ENCODE measurements around the gene NRXN3.

The NRXN3 gene

DNA sequence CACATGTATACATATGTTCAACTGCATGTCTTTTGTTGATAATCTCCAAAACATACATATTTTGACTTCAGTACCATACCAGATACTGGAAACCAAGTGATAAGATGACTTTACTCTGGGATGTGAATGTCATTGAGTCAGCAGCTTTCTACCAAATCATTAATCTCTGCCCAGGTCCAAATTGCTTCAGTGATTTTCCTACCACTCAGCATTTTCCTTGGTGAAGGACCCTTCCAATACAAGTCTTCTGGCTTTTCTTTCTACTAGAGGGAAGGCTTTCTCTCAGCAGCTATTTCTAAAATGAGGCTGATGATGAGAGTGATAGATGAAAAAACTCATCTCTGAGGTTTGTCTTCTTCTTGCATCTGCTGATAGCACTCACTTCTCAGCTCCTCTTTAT is 1008.5 kb downstream of the NRXN3 start:
- TF ChIP-seq GATA2 (IDR thresholded peaks at IDR 0.05; ENCODE audit: low read depth, low read length) = no peak
- no peak for TF ChIP-seq GATA3 (IDR thresholded peaks at IDR 0.05; ENCODE audit: low read depth, low read length)

DNA sequence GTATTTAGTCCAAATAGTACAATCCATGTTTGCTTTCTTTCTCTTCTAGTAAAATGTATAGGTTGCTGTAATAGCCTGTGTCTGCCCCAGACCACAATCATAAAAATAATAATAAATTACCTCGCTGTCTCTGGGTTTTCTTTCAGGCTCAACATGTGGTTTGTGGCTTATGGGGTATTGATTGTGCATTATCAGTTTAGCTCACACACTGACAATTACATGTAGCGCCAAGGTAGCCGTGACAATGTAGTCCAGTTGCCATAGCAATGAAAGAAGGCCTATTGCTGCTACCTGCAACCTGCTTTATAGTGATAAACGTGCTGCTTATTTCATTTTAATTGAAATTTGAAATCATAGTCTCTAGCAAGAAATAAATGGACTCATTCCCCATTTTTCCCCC is 1009.8 kb downstream of the NRXN3 start:
- TF ChIP-seq GATA3 (IDR thresholded peaks at IDR 0.05; ENCODE audit: low read depth, low read length) (no peak), GATA2 (IDR thresholded peaks at IDR 0.05; ENCODE audit: low read depth, low read length) (no peak)

DNA sequence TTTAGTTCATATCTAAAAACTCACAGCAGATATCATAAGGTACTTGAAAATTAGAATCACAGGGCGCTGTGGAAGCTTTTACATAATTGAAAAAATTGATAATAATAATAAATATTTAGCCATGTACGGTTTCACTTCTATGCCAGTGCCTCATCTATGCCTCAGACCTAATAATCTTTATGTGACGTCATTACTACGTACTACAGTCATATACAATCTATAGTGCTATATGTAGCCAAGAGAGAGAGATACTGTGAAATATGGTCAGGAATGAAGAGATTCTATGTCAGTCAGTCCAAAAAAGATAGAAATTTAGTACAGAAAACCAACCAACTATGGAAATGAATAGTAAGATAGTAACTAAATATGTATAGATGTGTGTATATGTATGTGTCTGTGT is 1010.5 kb downstream of the NRXN3 start:
- no peak for TF ChIP-seq GATA3 (IDR thresholded peaks at IDR 0.05; ENCODE audit: low read depth, low read length)
- no peak for TF ChIP-seq GATA2 (IDR thresholded peaks at IDR 0.05; ENCODE audit: low read depth, low read length)

DNA sequence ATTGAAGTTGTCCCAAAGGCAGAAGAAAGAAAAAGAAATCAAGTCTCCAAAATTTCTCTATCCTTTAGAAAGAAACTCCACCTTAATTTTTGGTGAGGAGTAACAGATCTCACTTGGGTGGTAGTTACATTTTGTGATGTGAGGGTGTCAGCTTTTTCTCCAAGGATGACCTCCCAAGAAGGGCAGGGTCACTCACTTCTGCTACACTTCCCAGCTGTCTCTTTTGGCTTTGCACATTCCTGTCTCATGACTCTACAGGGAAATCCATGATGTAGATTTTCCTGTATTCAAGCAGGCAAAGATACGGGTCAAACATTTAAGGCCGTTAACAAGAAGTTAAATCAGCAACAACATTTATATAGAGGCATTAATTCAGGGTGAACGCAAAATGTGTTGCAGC is 1016.4 kb downstream of the NRXN3 start:
- TF ChIP-seq GATA3 (IDR thresholded peaks at IDR 0.05; ENCODE audit: low read depth, low read length) (no peak), GATA2 (IDR thresholded peaks at IDR 0.05; ENCODE audit: low read depth, low read length) (no peak)

DNA sequence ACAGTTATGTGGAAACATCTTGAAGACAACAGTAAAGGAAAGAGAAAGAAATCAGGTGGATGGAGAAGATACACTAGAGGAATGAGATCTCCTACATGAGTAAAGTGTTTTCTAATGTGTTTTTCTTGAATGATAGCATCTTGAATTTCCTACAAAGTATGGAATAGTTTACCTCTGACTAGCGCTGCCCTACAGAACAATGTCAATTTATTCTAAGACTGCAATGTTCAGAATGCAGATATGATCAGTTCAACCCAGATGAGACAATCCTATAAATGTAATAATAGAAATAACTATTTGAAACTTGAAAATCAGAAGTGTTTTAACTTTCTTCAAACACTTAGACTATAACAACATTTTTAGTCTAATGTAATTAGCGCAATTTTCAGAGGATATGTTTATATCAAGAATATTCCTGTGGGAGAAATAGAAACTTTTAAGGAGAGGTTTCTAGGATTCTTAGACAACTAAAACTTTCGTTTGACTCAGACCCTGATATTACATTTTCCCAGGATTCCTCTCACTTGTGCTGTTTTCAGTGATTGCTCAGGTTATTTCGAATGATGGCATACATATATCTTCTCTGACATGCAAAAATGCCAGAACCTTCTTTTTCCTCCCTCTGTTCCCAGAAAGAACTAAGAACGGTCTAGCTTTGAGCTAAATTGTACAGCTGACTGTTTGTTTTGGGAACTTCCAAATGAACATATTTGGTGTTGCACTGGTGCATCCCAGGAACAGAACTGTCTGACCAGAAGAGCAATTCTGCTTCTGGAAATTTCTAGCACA is 1023.7 kb downstream of the NRXN3 start:
- no peak for TF ChIP-seq GATA2 (IDR thresholded peaks at IDR 0.05; ENCODE audit: low read depth, low read length)
- no peak for TF ChIP-seq GATA3 (IDR thresholded peaks at IDR 0.05; ENCODE audit: low read depth, low read length)

DNA sequence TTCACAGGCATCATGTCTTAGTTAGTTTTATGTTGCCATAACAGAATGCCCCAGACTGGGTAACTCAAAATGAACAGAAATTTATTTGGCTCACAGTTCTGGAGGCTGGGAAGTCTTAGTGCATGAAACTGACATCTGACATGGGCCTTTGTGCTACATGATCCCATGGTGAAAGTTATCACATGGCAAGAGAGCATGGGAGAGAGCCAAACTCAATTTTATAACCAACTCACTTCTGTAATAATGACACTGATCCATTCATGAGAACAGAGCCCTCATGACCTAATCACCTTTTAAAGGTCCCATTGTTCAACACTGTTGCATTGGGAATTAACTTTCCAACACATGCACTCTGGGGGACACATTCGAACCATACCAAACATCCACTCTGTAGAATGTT is 1026.0 kb downstream of the NRXN3 start:
- no peak for TF ChIP-seq GATA2 (IDR thresholded peaks at IDR 0.05; ENCODE audit: low read depth, low read length)
- no peak for TF ChIP-seq GATA3 (IDR thresholded peaks at IDR 0.05; ENCODE audit: low read depth, low read length)

DNA sequence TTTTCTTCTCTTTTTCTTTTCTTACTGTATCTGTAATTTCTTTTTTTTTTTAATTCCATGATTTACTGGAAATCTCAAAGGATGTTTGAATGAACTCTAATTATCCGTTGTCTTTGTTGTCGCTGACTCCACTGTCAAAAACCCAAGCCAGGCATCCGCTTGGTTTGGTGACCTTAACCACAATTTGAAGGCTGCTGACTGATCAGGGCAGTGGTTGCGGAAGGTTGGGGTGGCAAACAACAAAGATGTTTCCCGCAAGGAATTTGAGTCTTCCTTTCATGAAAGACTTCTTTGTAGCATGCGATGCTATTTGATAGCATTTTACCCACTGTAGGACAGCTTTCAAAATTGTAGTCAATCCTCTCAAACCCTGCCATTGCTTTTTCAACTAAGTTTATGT is 1027.3 kb downstream of the NRXN3 start:
- TF ChIP-seq GATA3 (IDR thresholded peaks at IDR 0.05; ENCODE audit: low read depth, low read length) (no peak), GATA2 (IDR thresholded peaks at IDR 0.05; ENCODE audit: low read depth, low read length) (no peak)

DNA sequence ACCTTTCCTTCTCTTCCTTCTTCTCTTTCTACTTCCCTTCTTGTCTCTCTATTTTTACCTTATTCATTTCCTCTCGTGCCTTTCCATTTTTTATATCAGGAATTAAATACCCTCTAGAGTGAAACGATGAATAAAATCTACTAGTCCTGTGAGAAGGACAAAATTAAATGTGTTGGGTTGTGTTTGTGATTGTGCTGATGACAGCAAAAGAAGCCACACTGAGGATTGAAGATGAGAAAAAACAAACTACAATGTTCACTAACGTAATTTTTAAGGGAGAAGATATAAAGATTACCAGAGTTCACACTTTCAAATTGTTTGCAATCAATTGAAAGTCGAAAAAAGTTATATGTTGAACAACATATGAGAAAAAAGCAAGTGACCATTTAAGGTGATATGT is 1029.0 kb downstream of the NRXN3 start:
- no peak for TF ChIP-seq GATA2 (IDR thresholded peaks at IDR 0.05; ENCODE audit: low read depth, low read length)
- no peak for TF ChIP-seq GATA3 (IDR thresholded peaks at IDR 0.05; ENCODE audit: low read depth, low read length)

DNA sequence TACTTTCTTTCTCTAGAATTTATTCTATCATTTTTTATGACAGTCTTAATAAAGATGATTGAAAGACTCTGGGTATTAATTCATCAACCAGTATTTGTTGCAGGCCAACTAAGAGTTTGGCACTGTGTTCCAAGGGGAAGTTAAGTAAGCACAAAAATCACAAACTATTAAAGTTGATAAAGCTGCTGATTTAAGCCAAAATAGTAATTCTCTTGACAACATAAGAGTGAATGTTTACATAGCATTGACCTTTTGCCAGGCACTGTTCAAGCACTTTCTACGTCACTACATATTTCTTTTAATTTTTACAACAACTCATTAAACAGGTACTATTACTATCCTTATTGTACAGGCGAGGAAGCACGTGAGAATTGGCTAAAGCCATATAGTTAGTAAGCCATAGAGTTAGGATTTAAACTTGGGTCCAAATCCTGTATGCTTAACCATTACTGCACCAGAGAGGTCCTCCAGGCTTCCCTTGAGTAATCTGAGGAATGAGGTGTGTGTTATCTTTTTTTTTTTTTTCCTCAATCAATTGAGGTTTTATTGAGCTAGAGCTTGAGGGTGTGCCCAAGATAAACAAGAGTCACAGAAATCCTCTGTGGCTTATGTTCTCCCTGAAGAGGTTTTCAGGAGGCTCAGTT is 1031.5 kb downstream of the NRXN3 start:
- no peak for TF ChIP-seq GATA2 (IDR thresholded peaks at IDR 0.05; ENCODE audit: low read depth, low read length)
- no peak for TF ChIP-seq GATA3 (IDR thresholded peaks at IDR 0.05; ENCODE audit: low read depth, low read length)

DNA sequence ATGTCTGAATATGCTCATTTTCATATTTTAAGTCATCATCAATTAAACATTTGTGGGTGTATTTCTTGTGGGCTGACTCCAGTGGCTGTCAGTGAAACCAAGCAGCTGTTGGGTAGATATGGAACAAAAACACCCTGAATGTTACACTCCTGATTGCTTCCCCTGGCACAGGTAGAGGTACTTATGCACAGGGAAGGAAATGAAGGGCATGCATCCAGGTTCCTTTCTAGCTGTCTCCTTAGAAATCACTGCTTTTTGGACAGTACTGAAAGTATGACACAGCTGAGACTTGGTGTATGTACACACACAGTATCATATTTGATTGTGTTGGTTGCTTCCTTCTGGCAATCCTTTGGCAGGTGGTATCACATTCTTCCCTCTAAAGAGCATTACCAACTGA is 1034.4 kb downstream of the NRXN3 start:
- TF ChIP-seq GATA3 (IDR thresholded peaks at IDR 0.05; ENCODE audit: low read depth, low read length) (no peak), GATA2 (IDR thresholded peaks at IDR 0.05; ENCODE audit: low read depth, low read length) (no peak)

DNA sequence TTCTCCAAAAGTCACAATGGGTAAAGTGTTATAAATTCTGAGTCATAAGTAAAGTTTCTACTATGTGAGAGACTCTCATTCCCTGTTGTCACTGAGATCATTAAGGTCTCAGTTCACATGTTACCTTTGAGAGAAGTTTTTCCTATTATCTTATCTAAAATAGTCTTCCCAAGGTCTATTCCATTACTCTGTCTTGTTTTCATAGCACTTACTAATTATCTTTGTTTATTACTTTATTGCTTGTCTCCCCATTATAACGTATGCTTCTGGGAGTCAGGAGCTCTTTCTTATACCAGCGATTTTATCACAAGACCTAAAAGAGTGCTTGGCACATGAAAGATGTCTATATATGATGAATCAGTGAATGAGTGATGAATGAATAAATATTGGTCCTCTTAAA is 1039.2 kb downstream of the NRXN3 start:
- TF ChIP-seq GATA3 (IDR thresholded peaks at IDR 0.05; ENCODE audit: low read depth, low read length) (no peak), GATA2 (IDR thresholded peaks at IDR 0.05; ENCODE audit: low read depth, low read length) (no peak)

DNA sequence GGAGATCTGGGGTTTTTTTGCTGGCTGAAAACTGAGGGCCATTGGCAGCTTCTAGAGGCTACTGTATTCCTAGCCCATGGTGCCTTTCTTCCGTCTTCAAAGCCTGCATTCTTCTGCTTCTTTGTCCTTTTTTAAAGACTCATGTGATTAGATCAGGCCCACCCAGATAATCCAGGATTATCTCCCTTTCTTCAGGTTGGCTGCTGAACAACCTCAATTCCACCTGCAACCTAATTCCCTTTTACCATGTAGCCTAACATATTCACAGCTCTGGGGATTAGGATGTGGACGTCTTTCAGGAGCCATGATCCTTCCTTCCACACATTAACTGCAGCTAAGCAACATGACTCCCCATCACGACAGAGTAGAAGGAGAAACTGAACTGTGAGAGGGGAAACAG is 1055.6 kb downstream of the NRXN3 start:
- TF ChIP-seq GATA2 (IDR thresholded peaks at IDR 0.05; ENCODE audit: low read depth, low read length) (no peak), GATA3 (IDR thresholded peaks at IDR 0.05; ENCODE audit: low read depth, low read length) (no peak)

DNA sequence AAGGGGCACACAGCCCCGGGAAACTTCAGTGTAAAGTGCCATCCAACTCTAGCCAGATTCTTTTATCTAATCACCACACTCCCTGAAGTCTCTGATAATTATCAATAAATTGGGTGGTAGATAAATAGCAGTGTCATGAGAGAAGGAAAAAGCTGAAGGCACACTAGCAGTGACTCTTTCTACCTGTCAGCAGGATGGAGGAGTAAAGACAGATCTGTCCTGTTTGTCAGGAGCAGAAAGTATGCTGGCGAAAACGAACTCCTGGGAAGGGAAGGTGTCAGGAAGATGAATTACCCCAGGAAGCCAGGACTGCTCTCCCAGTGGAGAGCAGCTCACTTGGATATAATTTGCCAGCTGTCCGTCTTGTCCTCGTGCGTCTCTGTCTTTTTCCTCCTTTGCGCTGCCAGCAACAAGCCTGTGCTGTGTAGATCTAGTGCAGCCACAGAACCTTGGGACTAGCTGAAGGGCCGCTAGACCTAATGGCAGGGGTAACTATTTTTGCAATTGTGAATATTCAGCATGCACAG is 1059.3 kb downstream of the NRXN3 start:
- TF ChIP-seq GATA2 (IDR thresholded peaks at IDR 0.05; ENCODE audit: low read depth, low read length) = no peak
- no peak for TF ChIP-seq GATA3 (IDR thresholded peaks at IDR 0.05; ENCODE audit: low read depth, low read length)

DNA sequence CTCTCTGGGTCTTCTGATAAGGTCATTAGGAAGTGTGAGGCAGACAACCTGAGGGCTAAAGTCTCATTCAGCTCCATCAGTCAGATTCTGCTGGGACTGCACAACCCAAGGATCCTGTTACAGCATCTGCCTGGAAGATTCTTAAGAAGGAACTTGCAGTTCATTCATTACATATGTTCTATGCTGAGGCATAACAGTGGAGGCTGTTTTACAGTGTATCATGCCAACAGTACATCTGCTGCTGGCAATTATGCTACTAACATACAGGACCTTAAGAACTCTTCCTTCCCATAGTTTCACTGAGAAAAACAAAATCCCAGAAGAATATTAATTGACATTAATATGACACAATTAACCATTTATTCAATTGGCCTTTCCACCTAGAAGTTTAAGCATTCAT is 1072.5 kb downstream of the NRXN3 start:
- TF ChIP-seq GATA2 (IDR thresholded peaks at IDR 0.05; ENCODE audit: low read depth, low read length) (no peak), GATA3 (IDR thresholded peaks at IDR 0.05; ENCODE audit: low read depth, low read length) (no peak)

DNA sequence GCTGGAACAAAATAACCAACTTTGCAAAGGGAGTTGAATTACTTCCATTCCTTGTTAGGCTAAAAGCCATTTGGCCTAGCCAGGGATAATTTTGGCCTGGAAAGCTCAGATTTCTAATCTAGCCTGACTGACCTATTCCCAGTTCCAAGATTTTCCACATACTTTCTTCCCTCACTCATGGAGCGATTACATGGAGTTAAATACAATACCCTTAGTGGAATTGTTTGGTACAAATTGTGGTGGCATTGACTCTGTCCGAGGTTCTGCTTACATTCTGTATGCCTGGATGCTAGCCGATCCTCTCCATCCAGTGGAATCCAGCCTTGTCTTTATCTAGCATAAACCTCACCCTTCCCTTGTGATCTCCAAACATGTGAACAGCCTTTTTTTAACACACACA is 1076.0 kb downstream of the NRXN3 start:
- no peak for TF ChIP-seq GATA3 (IDR thresholded peaks at IDR 0.05; ENCODE audit: low read depth, low read length)
- TF ChIP-seq GATA2 (IDR thresholded peaks at IDR 0.05; ENCODE audit: low read depth, low read length) = no peak

Measured in SH-SY5Y (cell line).